Activated CD4-positive, CD25-positive, alpha-beta regulatory T cell treated with anti-CD3 and anti-CD28 coated beads, Interleukin-2, amount 50 U/mL, for 16 hours (primary cell): Measurements from ENCODE around the gene RICTOR.

ENCODE experiments used
- DNase-seq: peaks from one replicate; pipeline ENCODE4 v3.0.0-alpha.2; 2020; ENCODE audit warnings: low read depth, low spot score

RICTOR gene

GRCh38 chr5:38936269-38936668 is 137.9 kb downstream of the RICTOR start:
- no peak for DNase-seq

- no peak for DNase-seq
These were observed 138.8 kb downstream of the RICTOR start for GRCh38 chr5:38935437-38935836.

GRCh38 chr5:38932854-38933408 is 141.3 kb downstream of the RICTOR start:
- DNase-seq: no peak

GRCh38 chr5:38931731-38932130 is 142.5 kb downstream of the RICTOR start:
- no peak for DNase-seq

- no peak for DNase-seq
These were observed 144.4 kb downstream of the RICTOR start for GRCh38 chr5:38929838-38930237.

GRCh38 chr5:38927470-38927869 is 146.7 kb downstream of the RICTOR start:
- DNase-seq: no peak

- DNase-seq: no peak
These were observed 148.1 kb downstream of the RICTOR start for GRCh38 chr5:38926121-38926520.

GRCh38 chr5:38925154-38925925 is 148.9 kb downstream of the RICTOR start:
- DNase-seq: no peak

GRCh38 chr5:38923661-38924451 is 150.3 kb downstream of the RICTOR start:
- no peak for DNase-seq

GRCh38 chr5:38922199-38922598 is 152.0 kb downstream of the RICTOR start:
- DNase-seq: peak; percentile 4

- DNase-seq: no peak
These were observed 153.0 kb downstream of the RICTOR start for GRCh38 chr5:38921174-38921573.

- no peak for DNase-seq
These were observed 157.4 kb downstream of the RICTOR start for GRCh38 chr5:38916802-38917201.

- no peak for DNase-seq
These were observed 160.5 kb downstream of the RICTOR start for GRCh38 chr5:38913714-38914113.

- DNase-seq: no peak
These were observed 162.3 kb downstream of the RICTOR start for GRCh38 chr5:38911933-38912332.

- no peak for DNase-seq
These were observed 167.7 kb downstream of the RICTOR start for GRCh38 chr5:38906503-38906902.

- DNase-seq: no peak
These were observed 168.7 kb downstream of the RICTOR start for GRCh38 chr5:38905516-38905915.

GRCh38 chr5:38899936-38900335 is 174.3 kb downstream of the RICTOR start:
- no peak for DNase-seq

GRCh38 chr5:38896760-38897159 is 177.4 kb downstream of the RICTOR start:
- no peak for DNase-seq

- no peak for DNase-seq
These were observed 181.8 kb downstream of the RICTOR start for GRCh38 chr5:38892363-38892762.

GRCh38 chr5:38891563-38891962 is 182.6 kb downstream of the RICTOR start:
- DNase-seq: no peak

- DNase-seq: no peak
These were observed 184.8 kb downstream of the RICTOR start for GRCh38 chr5:38889424-38889823.

GRCh38 chr5:38888041-38888440 is 186.2 kb downstream of the RICTOR start:
- no peak for DNase-seq
